IMR-90 (cell line): ENCODE results near the gene KAZN. TPM values are rescaled to one million over a fixed set of nuclear protein-coding genes. Genes with fewer than 3 reads are reported as not detected.

ENCODE experiments used
- ATAC-seq: fragments of 200-7000 bp; cut with Tn5 transposase; 2 replicates; pipeline ENCODE4 v1.9.1; 2020; ENCODE audit warnings: low read depth, mild to moderate bottlenecking, moderate library complexity
- BruUV-seq: library from RNA; stranded (reverse); fragments of 400-500 nt; replicated peaks from 2 replicates; lab custom pipeline; 2021; lab: Mats Ljungman, UMichigan
- CTCF ChIA-PET: fragments of 300-600 bp; formaldehyde crosslinking; extraction: SDS; loops from one replicate; lab custom pipeline; 2021; ENCODE audit warnings: antibody characterized with exemption; lab: Yijun Ruan, JAX
- POLR2A ChIA-PET: fragments of 300-600 bp; sonication (Branson Sonifier 250); formaldehyde crosslinking; loops from one replicate; lab custom pipeline; 2022; ENCODE audit warnings: antibody characterized with exemption; ENCODE audit not compliant: unreplicated experiment; lab: Charles Lee
- DNase-seq: peaks from one replicate; pipeline ENCODE4 v3.0.0; 2013
- H2AFZ ChIP-seq: replicated peaks from 2 replicates; pipeline ENCODE3; 2013; ENCODE audit warnings: low read length, mild to moderate bottlenecking; ENCODE audit not compliant: poor library complexity
- H2AK5ac ChIP-seq: 2 replicates; pipeline ENCODE4 v1.6.1; 2013; ENCODE audit warnings: low read depth, low read length, inconsistent platforms
- H2AK9ac ChIP-seq: replicated peaks from 2 replicates; pipeline ENCODE3; 2013; ENCODE audit warnings: mild to moderate bottlenecking, low read depth, low read length, moderate library complexity; ENCODE audit not compliant: poor library complexity
- H2BK120ac ChIP-seq: 2 replicates; pipeline ENCODE4 v1.6.1; 2013; ENCODE audit warnings: low read depth, low read length, inconsistent platforms
- H2BK15ac ChIP-seq: 3 replicates; pipeline ENCODE4 v1.6.1; 2013; ENCODE audit warnings: low read depth, low read length, inconsistent platforms
- H2BK20ac ChIP-seq: 2 replicates; pipeline ENCODE4 v1.6.1; 2013; ENCODE audit warnings: low read depth, mild to moderate bottlenecking, inconsistent platforms, low read length, moderate library complexity
- H2BK5ac ChIP-seq: 2 replicates; pipeline ENCODE4 v1.6.1; 2013; ENCODE audit warnings: mild to moderate bottlenecking, low read depth, low read length, inconsistent platforms; ENCODE audit not compliant: poor library complexity, severe bottlenecking
- H3K14ac ChIP-seq: replicated peaks from 2 replicates; pipeline ENCODE4 v1.6.1; 2013; ENCODE audit warnings: low read depth, low read length, inconsistent platforms
- H3K18ac ChIP-seq: 2 replicates; pipeline ENCODE4 v1.6.1; 2013; ENCODE audit warnings: low read depth, low read length, control low read depth
- H3K23ac ChIP-seq: 2 replicates; pipeline ENCODE4 v1.6.1; 2013; ENCODE audit warnings: low read depth, low read length, inconsistent platforms
- H3K27ac ChIP-seq: 2 replicates; pipeline ENCODE4 v1.5.1; 2013; ENCODE audit warnings: mild to moderate bottlenecking, control low read depth, low read length; ENCODE audit not compliant: insufficient read depth
- H3K27me3 ChIP-seq: 2 replicates; pipeline ENCODE4 v1.6.1; 2013; ENCODE audit warnings: low read length; ENCODE audit not compliant: control insufficient read depth, insufficient read depth
- H3K36me3 ChIP-seq: 2 replicates; pipeline ENCODE4 v1.6.1; 2013; ENCODE audit warnings: low read length, mixed read lengths; ENCODE audit not compliant: control insufficient read depth, insufficient read depth
- H3K4ac ChIP-seq: 2 replicates; pipeline ENCODE4 v1.6.1; 2013; ENCODE audit warnings: low read depth, low read length, inconsistent platforms
- H3K4me1 ChIP-seq: 2 replicates; pipeline ENCODE4 v1.6.1; 2013; ENCODE audit warnings: low read length, mixed read lengths; ENCODE audit not compliant: control insufficient read depth, insufficient read depth
- H3K4me2 ChIP-seq: 2 replicates; pipeline ENCODE4 v1.6.1; 2013; ENCODE audit warnings: low read depth, mild to moderate bottlenecking, control low read depth, low read length, moderate library complexity
- H3K4me3 ChIP-seq: 2 replicates; pipeline ENCODE4 v1.5.1; 2013; ENCODE audit warnings: low read depth, mild to moderate bottlenecking, control low read depth, low read length, moderate library complexity; ENCODE audit not compliant: insufficient read depth
- H3K56ac ChIP-seq: 2 replicates; pipeline ENCODE4 v1.6.1; 2013; ENCODE audit warnings: low read length, inconsistent platforms; ENCODE audit not compliant: insufficient read depth; ENCODE audit errors: extremely low read depth
- H3K79me1 ChIP-seq, 2 experiments: 2 replicates each; pipeline ENCODE4 v1.6.1; 2013; ENCODE audit warnings: low read length in 2 of 2, inconsistent platforms in 1 of 2, low read depth in 1 of 2
- H3K9ac ChIP-seq: 2 replicates; pipeline ENCODE4 v1.6.1; 2013; ENCODE audit warnings: low read depth, low read length, control low read depth
- H3K9me1 ChIP-seq: 2 replicates; pipeline ENCODE4 v1.6.1; 2013; ENCODE audit warnings: low read length, inconsistent platforms; ENCODE audit not compliant: insufficient read depth
- H3K9me3 ChIP-seq: 2 replicates; pipeline ENCODE4 v1.6.1; 2013; ENCODE audit warnings: low read length; ENCODE audit not compliant: control insufficient read depth, insufficient read depth
- H4K20me1 ChIP-seq: 2 replicates; pipeline ENCODE4 v1.6.1; 2013; ENCODE audit warnings: low read length, inconsistent platforms; ENCODE audit not compliant: insufficient read depth
- H4K5ac ChIP-seq: 2 replicates; pipeline ENCODE4 v1.6.1; 2013; ENCODE audit warnings: mild to moderate bottlenecking, low read depth, low read length, control low read depth
- H4K8ac ChIP-seq, 2 experiments: 2 replicates each; pipeline ENCODE4 v1.6.1; 2013; ENCODE audit warnings: low read depth in 2 of 2, low read length in 2 of 2, control low read depth in 1 of 2, inconsistent platforms in 1 of 2
- H4K91ac ChIP-seq: 2 replicates; pipeline ENCODE4 v1.6.1; 2013; ENCODE audit warnings: low read depth, low read length, inconsistent platforms; ENCODE audit not compliant: insufficient read depth
- BHLHE40 ChIP-seq: fragments of 150-350 bp; IDR thresholded peaks from 2 replicates; pipeline ENCODE4 v1.6.1; 2016; ENCODE audit warnings: mild to moderate bottlenecking, low read depth, low read length
- CEBPB ChIP-seq: IDR thresholded peaks from 2 replicates; pipeline ENCODE4 v1.6.1; 2012; ENCODE audit warnings: low read depth, low read length, improper control_type of control experiment
- CHD1 ChIP-seq: IDR thresholded peaks from 2 replicates; pipeline ENCODE4 v1.6.1; 2012; ENCODE audit warnings: low read depth, low read length, improper control_type of control experiment
- FOS ChIP-seq: fragments of 150-350 bp; IDR thresholded peaks from 2 replicates; pipeline ENCODE4 v1.6.1; 2016; ENCODE audit warnings: low read depth, low read length
- MAFK ChIP-seq: IDR thresholded peaks from 2 replicates; pipeline ENCODE4 v1.6.1; 2012; ENCODE audit warnings: low read depth, low read length, improper control_type of control experiment
- MAZ ChIP-seq: IDR thresholded peaks from 2 replicates; pipeline ENCODE4 v1.6.1; 2012; ENCODE audit warnings: low read depth, mild to moderate bottlenecking, low read length, improper control_type of control experiment, moderate library complexity, borderline replicate concordance
- MXI1 ChIP-seq: IDR thresholded peaks from 2 replicates; pipeline ENCODE4 v1.6.1; 2012; ENCODE audit warnings: low read depth, mild to moderate bottlenecking, low read length, moderate library complexity, borderline replicate concordance
- NFE2L2 ChIP-seq: fragments of 150-350 bp; IDR thresholded peaks from 2 replicates; pipeline ENCODE4 v1.6.1; 2016; ENCODE audit warnings: low read depth, mild to moderate bottlenecking, low read length
- POLR2A ChIP-seq: IDR thresholded peaks from 2 replicates; pipeline ENCODE4 v1.6.1; 2012; ENCODE audit warnings: mild to moderate bottlenecking, low read depth, low read length
- RAD21 ChIP-seq: IDR thresholded peaks from 2 replicates; pipeline ENCODE4 v1.6.1; 2012; ENCODE audit warnings: low read length, improper control_type of control experiment
- RCOR1 ChIP-seq: IDR thresholded peaks from 2 replicates; pipeline ENCODE4 v1.6.1; 2012; ENCODE audit warnings: mild to moderate bottlenecking, low read length, improper control_type of control experiment; ENCODE audit not compliant: insufficient replicate concordance
- RFX5 ChIP-seq: IDR thresholded peaks from 2 replicates; pipeline ENCODE4 v1.8.0; 2012; ENCODE audit warnings: low read depth, mild to moderate bottlenecking, low read length, moderate library complexity
- SMC3 ChIP-seq: fragments of 150-350 bp; IDR thresholded peaks from 2 replicates; pipeline ENCODE4 v1.6.1; 2016; ENCODE audit warnings: low read depth, mild to moderate bottlenecking, antibody characterized with exemption, low read length, moderate library complexity
- WGBS, 2 experiments: methylation state at CpG; one replicate each; pipeline versions ENCODE4 v1.1.5 to v1.1.7; 2013; ENCODE audit warnings: missing lambda C conversion rate in 2 of 2; ENCODE audit not compliant: insufficient read length in 1 of 2; ENCODE audit errors: extremely low coverage in 2 of 2; 5-methylcytosine and 5-hydroxymethylcytosine counted together
- dilution Hi-C: fragments of 300-500 bp; cut with HindIII; formaldehyde crosslinking; loops from one replicate; pipeline ENCODE4 v1.14.3; 2018; ENCODE audit warnings: low sequenced_read_pairs; ENCODE audit not compliant: unreplicated experiment
- in situ Hi-C: fragments of 300-500 bp; cut with MboI; formaldehyde crosslinking; loops from 3 replicates; pipeline ENCODE4 v1.14.3; 2019; ENCODE audit warnings: low sequenced_read_pairs, inconsistent platforms, mixed read lengths
- intact Hi-C: fragments of 100-400 bp; cut with micrococcal nuclease; formaldehyde crosslinking; loops from 2 replicates; pipeline ENCODE4 v1.10.0; 2022
- polyA plus RNA-seq, 3 experiments: library from polyadenylated mRNA; depleted of rRNA; stranded (reverse); fragments of >200 nt; gene quantifications; 2 replicates each; pipeline ENCODE4 v1.2.3, GENCODE V29; 2012; ENCODE audit warnings: low replicate concordance in 1 of 3
- total RNA-seq: library from RNA; depleted of rRNA; stranded (reverse); fragments of >200 nt; gene quantifications from 2 replicates; pipeline ENCODE4 v1.2.3, GENCODE V29; 2012
- TF ChIP-seq, protein P1 (sequence below): conservative IDR thresholded peaks from 2 replicates; pipeline ENCODE4 v1.5.1; 2012; ENCODE audit warnings: mild to moderate bottlenecking, low read depth, low read length, improper control_type of control experiment
- TF ChIP-seq, protein P2 (sequence below): fragments of 150-350 bp; IDR thresholded peaks from 2 replicates; pipeline ENCODE4 v1.6.1; 2017; ENCODE audit warnings: mild to moderate bottlenecking, antibody characterized with exemption, low read length, low read depth
- TF ChIP-seq, protein P3 (sequence below): fragments of 150-350 bp; IDR thresholded peaks from 2 replicates; pipeline ENCODE4 v1.6.1; 2016; ENCODE audit warnings: low read depth, mild to moderate bottlenecking, low read length, moderate library complexity, borderline replicate concordance

The KAZN gene
- total and polyA plus RNA-seq, 2 of the 4 experiments (the other 2 are of a cell fraction), result 5.2 to 10.5 TPM

DNA sequence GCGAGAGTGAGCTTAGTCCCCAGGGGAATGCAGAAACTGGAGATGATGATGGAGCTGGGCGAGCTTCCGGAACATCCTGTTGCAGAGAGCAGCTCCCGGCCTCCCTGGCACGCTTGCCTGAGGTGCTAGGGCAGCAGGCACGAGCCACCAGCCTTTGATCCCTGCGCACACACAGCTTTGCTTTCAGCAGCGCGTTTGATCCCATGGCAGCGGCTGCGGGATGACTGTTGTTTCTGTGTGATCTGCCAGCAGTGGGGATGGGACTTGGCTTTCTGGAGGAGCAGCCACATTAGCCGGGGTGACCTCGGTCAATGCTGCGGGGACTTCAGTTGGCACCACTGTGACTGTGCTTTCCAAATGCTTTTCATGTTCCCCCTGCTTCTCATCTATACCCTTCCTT is 193.2 kb downstream of the KAZN start:
- H3K18ac ChIP-seq, result no peak overlapping the region
- no peaks in the 10 kb centered on the region for H3K36me3 ChIP-seq
- H4K8ac ChIP-seq, result no peak overlapping the region
- H3K4ac ChIP-seq, result no peak overlapping the region
- no peak overlapping the region for H3K9ac ChIP-seq
- H3K4me1 ChIP-seq, result no peaks in the 10 kb centered on the region
- no peak overlapping the region for H2AFZ ChIP-seq
- no peak overlapping the region for H4K91ac ChIP-seq
- ATAC-seq (no peak), DNase-seq (no peak)
- H3K4me2 ChIP-seq, result no peak overlapping the region
- intact Hi-C loops (no loop called here), dilution Hi-C loops (no loop called here), in situ Hi-C loops (no loop called here)
- H4K20me1 ChIP-seq, result no peaks in the 10 kb centered on the region
- TF ChIP-seq MAFK (no peak), FOS (no peak), NFE2L2 (no peak), SMC3 (no peak), MAZ (no peak), POLR2A (no peak), RAD21 (no peak), CEBPB (no peak), CHD1 (no peak), RFX5 (no peak), MXI1 (no peak), BHLHE40 (no peak), RCOR1 (no peak)
- TF ChIP-seq, protein P1, sequence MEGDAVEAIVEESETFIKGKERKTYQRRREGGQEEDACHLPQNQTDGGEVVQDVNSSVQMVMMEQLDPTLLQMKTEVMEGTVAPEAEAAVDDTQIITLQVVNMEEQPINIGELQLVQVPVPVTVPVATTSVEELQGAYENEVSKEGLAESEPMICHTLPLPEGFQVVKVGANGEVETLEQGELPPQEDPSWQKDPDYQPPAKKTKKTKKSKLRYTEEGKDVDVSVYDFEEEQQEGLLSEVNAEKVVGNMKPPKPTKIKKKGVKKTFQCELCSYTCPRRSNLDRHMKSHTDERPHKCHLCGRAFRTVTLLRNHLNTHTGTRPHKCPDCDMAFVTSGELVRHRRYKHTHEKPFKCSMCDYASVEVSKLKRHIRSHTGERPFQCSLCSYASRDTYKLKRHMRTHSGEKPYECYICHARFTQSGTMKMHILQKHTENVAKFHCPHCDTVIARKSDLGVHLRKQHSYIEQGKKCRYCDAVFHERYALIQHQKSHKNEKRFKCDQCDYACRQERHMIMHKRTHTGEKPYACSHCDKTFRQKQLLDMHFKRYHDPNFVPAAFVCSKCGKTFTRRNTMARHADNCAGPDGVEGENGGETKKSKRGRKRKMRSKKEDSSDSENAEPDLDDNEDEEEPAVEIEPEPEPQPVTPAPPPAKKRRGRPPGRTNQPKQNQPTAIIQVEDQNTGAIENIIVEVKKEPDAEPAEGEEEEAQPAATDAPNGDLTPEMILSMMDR, result no peak
- TF ChIP-seq, protein P2, sequence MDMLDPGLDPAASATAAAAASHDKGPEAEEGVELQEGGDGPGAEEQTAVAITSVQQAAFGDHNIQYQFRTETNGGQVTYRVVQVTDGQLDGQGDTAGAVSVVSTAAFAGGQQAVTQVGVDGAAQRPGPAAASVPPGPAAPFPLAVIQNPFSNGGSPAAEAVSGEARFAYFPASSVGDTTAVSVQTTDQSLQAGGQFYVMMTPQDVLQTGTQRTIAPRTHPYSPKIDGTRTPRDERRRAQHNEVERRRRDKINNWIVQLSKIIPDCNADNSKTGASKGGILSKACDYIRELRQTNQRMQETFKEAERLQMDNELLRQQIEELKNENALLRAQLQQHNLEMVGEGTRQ, result no peak
- TF ChIP-seq, protein P3, sequence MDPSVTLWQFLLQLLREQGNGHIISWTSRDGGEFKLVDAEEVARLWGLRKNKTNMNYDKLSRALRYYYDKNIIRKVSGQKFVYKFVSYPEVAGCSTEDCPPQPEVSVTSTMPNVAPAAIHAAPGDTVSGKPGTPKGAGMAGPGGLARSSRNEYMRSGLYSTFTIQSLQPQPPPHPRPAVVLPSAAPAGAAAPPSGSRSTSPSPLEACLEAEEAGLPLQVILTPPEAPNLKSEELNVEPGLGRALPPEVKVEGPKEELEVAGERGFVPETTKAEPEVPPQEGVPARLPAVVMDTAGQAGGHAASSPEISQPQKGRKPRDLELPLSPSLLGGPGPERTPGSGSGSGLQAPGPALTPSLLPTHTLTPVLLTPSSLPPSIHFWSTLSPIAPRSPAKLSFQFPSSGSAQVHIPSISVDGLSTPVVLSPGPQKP, result no peak
- H2BK120ac ChIP-seq, result no peak overlapping the region
- H3K56ac ChIP-seq, result no peak overlapping the region
- H2BK5ac ChIP-seq, result no peak overlapping the region
- H3K9me1 ChIP-seq, result no peaks in the 10 kb centered on the region
- peak overlapping the region; percentile 48 for H2AK9ac ChIP-seq
- H4K5ac ChIP-seq, result no peak overlapping the region
- H2BK15ac ChIP-seq, result no peak overlapping the region
- BruUV-seq, result no TSS peak
- POLR2A ChIA-PET, result no interaction called here
- H3K4me3 ChIP-seq, result no peak overlapping the region
- no peak overlapping the region for H3K23ac ChIP-seq
- CTCF ChIA-PET, result no interaction called here
- H3K14ac ChIP-seq, result no peak overlapping the region
- H3K79me1 ChIP-seq, result no peaks in the 10 kb centered on the region
- H3K9me3 ChIP-seq, result no peaks in the 10 kb centered on the region
- no peak overlapping the region for H2AK5ac ChIP-seq
- no peak overlapping the region for H3K27ac ChIP-seq
- peaks cover 3% of the 10 kb centered on the region for H3K27me3 ChIP-seq
- H2BK20ac ChIP-seq, result no peak overlapping the region
- 47% methylated on average over 7 of the region's 14 CpGs; no CpG with 5 or more reads in 1 of the 2 experiments for WGBS, 2 experiments
